Activated T-cell treated with anti-CD3 and anti-CD28 coated beads, Interleukin-2, amount 50 U/mL, for 1 hour (primary cell): ENCODE measurements around the gene BLTP2.
"Not testable (repeated sequence)": the region's sequence is repeated elsewhere in the genome, so short reads cannot be mapped to it uniquely, and the experiment has no call there.

Source experiments
- DNase-seq: peaks from one replicate; pipeline ENCODE4 v3.0.0-alpha.2; 2020

The BLTP2 gene

DNA sequence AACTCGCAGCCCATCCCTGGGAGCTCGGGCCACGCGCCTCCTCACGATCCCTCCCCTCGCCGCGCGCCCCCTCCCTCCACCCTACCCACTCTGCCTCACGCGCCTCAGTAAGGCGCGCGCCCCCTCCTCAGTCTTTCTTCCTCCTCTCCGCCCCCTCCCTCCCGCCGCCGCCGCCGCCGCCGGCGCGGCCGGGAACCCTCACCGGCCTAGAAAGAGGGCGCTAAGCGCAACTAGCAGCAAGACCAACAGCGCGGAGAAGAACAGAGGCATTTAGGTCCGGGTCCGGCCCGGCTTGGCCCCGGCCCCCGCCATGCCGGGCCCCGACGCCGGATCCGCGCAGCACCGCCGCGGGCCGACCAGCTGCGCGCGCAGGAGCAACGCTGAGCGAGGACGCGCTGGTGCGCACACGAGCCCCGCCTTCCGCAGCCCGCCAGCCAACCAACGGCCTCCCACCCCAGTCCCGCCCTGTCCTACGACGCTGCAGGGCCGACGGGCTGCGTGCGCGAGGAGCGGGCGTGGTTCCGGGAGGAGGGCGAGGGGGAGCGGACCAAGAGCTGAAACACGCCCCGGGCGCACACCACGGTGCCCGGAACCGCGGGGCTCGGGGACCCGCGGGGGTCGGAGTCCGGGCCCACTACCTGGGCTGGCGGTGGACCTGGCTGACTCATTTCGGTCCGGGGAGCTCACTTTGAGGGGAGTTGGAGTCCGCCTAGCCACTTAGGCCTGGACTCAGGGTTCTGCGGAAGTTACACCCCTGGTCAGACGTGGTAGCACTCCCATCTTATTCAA, at the start of gene BLTP2:
Gene BLTP2, minus strand, starts transcription at position 372 of the 789 bp plus-strand sequence. Its CDS starts 102 bp downstream, at position 270.
- peak; percentile 95 for DNase-seq

DNA sequence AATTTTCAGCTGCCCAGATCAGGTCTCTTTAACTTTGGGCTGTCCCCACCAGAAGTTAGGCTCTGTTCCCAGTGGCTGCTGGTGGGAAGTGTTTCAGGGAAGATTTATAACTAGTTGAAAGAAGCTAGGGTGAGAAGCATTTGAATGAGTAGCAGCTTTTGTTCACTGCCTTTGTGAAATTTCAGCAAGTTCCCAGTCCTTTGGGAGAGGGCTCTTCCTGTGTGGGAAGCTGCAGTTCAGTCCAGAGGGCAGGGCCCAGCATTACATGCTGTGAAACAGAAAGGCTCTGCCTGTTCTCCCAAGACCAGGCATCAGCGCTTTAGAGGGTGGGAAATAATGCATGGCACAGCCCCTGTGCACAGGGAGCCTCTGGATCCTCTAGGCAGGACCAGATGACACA, 48.9 kb upstream of the BLTP2 start:
- DNase-seq: no peak

DNA sequence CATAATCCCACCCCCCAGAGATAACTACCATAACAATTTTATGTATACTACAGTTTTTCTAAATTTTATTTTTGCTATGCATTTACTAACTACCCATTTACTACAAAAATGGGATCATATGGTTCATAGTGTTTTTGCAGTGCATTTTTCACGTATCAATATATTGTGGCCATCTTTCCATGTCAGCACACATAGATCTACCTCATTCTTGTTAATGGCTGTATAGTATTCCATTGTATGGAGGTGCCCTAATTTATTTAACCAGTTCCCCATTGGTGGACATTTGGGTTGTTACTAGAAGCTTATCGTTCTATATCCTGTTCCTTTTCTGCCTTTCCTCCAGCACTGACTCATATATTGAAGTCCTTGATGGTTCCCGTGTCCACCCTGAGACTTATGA, 44.1 kb upstream of the BLTP2 start:
- DNase-seq: no peak

DNA sequence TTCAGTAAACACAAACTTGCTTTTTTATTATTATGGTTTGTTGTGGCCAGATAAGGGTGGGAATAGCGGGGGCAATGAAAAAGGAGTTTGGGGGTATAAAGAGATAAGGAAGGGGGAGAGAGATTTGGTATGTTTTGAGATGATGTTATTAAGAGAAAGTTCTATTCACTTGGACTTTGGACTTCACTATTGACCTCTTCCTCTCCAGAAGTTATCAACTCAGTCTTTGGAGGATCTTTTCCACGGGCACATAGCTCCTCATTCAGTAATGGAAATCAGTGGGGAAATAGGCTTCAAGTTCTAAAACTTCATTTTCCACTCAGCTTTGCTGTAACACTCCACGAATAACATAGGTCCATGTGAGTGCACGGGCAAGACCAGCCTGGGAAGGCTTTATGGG, 43.5 kb upstream of the BLTP2 start:
- no peak for DNase-seq

DNA sequence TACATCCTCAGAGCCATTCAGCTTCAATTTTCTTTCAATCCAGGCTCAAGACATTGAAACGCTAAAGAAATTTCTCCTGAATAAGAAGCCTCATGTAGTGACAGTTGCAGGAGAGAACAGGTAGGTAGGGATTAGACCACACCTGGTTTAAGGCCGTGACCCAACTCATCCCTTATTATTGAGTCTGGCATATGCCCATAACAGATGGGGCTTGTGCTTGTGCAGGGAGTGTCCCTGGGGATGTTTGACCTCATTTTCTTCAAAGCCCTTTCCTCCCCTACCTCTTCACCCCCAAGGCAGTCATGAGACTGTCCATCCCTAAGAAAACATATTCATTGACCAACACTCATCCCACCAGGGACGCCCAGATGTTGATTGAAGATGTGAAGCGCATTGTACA, 41.3 kb upstream of the BLTP2 start:
- no peak for DNase-seq

DNA sequence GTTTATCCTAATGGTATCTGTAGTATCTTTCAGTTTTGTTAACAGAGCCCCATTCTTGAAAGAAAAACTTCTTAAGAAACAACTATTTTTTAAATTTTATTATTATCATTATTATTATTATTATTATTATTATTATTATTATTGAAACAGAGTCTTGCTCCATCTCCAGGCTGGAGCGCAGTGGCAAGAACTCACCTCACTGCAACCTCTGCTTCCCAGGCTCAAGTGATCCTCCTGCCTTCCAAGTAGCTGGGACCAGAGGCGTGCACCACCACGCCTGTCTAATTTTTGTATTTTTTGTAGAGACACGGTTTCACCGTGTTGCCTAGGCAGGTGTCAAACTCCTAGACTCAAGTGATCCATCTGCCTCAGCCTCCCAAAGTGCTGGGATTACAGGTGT, 40.4 kb upstream of the BLTP2 start:
- DNase-seq: peak; percentile 13

DNA sequence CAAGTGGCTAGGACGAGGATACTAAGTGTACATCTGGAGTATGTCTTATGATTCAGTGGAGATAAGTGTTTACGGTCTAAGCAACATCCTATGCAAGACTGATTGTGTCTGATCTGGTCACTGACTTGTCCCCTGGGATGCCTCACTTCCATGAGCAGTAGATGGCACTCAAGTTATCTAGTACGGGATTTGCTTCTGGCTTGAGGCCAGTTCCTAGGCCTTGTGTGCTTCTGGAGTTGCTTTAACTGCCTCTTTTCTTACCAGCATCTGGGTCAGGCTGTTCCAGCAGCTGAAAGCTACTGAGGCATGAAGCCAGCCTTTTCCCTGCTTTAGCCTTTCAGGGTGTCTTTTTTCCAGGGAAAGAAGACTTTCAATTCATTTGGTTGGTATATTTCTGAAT, 40.0 kb upstream of the BLTP2 start:
- no peak for DNase-seq

DNA sequence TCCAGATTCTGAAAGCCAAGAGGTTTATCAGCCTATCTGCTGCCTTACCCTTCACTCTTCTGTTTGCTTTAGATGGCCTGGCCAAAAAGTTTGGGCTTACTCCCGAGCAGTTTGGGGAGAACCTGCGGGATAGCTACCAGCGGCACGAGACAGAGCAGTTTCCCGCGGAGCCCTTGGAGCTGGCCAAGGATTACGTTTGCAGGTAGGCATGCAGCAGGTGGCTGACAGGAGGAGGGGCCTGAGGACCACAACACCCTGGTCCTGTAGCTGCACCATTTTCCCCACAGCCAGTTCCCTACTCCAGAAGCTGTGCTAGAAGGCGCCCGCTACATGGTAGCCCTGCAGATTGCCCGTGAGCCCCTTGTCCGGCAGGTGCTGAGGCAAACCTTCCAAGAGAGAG, 37.7 kb upstream of the BLTP2 start:
- DNase-seq: peak; percentile 12

DNA sequence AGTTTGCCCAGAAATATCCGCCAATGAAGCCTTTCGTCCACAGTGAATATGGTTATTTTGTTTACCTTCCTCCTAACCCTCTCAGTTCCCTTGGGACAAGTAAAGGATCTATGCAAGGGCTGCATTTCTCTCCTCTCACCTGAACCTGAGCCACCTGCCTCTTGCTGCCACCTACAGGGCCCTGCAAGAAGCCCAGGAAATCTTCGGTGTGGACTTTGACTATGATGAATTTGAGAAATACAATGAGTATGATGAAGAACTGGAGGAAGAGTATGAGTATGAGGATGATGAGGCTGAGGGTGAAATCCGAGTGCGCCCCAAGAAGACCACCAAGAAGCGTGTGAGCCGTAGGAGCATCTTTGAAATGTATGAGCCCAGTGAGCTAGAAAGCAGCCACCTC, 31.0 kb upstream of the BLTP2 start:
- peak; percentile 16 for DNase-seq

DNA sequence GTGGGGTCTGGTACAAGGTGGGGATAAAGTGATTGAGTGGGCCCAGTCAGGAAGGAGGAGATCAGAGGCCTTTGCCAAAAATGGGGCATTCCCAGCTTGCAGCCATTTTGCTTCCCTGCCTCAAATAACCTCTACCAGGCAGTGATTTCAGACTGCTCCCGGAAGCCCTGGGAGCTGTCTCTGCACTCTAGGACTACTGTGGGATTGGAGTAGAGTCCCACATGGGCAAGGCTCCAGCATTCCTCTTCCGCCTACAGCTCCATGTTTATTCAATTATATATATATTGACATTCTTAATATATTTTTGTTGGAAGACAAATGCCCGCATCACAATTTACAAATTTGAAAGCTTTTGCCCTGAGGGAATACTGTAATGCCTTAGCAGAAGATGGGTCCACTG, 30.5 kb upstream of the BLTP2 start:
- peak; percentile 12 for DNase-seq

DNA sequence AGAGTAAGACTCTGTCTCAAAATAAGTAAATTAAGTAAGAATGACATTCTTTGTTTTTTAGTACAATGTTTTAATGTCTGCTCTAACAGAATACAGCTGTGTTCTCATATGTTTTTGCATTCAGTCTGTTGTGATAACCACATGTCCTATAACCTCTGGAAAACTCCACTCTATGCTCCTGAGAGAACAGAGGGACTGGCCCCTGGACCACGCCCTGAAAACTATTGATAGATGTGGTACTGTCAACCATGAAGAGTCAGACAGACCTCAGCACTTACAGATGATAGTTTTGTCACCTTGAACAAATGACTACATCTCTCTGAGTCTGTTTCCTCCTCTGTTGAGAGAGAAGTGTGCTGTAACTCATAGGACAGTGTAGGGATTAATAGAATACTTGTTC, 25.0 kb upstream of the BLTP2 start:
- DNase-seq: no peak

DNA sequence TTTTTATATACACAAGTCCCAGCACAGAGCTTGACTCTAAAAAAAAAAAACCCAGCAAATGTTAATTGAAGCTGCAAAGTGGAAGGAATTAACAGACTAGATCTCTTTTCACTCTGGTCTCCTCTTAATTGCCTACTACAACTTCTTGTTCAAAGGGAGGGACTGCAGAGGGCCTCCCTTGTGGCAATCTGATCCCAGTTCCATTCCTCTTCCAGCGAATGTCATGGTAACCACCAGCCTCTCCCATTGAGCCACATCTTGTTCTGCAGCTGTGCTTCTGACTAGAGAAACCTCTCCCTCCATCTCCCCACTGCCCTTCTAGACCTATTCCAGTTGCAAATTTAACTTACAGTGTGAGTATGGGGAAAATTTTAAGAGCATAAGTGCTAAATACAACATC, 22.9 kb upstream of the BLTP2 start:
- DNase-seq: no peak

DNA sequence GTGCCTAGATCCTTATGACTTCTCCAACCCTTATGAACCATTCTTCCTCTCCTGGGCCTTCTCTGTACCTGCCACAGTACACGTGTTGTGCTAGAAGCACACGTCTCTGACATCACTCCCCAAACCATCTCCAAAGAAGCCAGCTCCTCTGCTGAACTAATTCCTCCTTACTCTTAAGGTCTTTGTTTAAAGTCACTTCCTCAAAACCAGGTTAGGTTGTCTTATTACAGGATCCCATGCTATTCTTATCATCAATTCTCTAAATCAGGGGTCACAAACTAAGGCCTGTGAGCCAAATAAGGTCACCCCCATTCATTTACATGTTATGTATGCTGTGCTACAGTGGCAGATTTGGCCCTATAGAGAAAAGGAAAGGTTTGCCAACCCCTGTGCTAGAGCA, 21.0 kb upstream of the BLTP2 start:
- DNase-seq: no peak

DNA sequence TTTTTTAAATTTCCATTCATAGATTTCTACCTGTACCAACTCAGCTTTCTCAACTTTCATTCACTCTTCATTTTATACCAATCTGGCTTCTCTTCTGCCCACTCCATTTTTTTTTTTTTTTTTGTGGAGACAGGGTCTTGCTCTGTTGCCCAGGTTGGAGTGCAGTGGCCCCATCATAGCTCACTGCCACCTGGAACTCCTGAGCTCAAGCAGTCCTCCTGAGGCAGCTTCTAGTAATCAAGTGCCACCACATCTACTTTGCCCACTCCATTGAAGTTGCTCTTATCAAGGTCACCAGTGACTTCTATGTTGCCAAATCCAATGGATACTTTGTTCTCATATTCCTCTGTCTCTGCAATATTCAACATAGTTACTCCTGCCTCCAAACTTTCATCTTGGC, 18.8 kb upstream of the BLTP2 start:
- no peak for DNase-seq

DNA sequence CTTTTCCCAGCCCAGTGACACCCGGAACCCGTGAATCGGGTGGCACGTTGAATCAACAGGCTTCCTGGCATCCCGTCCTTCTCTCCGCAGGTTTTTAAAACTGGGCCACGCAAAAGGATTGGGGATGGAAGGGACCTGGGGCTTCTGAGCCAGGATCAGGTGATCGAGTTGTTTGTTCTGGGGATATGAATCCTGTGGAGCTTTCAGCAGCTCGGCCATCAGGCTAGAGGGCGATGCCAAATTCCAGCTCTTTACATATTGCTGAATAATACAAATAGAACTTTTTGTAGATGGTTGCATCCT, 17.5 kb upstream of the BLTP2 start:
- DNase-seq: no peak

DNA sequence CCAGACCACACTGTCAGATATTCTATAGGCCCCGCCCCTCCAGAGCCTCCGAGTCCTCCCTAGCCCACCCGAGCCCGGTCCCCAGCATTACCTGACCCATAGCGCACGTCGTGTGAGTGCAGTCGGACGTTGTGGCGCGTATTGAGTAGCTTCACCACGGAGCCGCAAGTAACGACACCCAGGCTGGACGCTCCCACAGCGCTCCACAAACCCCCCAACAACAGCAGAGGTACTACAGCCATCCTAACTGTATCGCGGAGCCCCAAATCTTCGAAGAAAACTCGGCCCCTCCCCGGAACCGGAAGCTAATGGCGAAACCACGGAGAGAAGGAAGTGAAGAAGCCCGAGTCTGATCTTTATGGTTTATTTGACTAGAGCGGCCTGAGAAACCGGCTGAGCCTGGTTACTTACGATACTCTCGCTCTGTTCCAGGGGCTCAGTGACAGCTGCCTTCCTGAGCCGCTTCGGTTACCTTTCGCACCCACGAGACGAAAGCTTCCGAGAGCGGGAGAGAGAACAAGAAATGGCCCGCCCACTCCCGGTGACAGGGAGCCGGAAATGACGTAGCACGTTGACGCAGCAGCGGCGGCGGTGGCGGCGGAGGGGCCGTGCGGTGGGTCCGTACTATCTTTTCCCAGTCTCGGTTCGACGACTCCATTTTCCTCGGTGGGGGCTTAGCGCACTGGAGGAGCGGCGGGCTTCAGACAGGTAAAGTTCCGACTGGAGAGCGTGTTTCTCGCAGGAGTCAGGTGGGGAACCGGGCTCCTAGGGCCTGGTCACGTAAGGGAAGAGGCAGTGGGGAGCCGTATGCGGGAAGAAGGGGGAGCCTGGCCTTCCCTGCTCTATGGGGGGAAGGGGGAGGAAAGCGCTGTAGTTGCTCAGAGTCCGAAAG, 16.9 kb upstream of the BLTP2 start, which contains the start of the genes SDF2 and SUPT6H:
Gene SDF2, minus strand, starts transcription at position 272 of the 892 bp plus-strand sequence. Its CDS starts 30 bp downstream, at position 242.
Gene SUPT6H, plus strand, starts transcription at position 571 of the 892 bp plus-strand sequence. CDS start 11,197 bp downstream, outside the sequence.
- DNase-seq: peak; percentile 96

DNA sequence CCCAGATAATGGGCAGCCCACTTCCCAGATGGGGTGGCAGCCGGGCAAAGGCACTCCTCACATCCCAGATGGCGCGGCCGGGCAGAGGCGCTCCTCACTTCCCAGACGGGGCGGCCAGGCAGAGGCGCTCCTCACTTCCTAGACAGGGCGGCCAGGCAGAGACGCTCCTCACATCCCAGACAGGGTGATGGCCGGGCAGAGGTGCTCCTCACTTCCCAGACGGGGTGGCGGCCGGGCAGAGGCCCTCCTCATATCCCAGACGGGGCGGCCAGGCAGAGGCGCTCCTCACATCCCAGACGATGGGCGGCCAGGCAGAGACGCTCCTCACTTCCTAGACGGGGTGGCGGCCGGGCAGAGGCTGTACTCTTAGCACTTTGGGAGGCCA, 14.5 kb upstream of the BLTP2 start:
- not testable (repeated sequence) for DNase-seq

DNA sequence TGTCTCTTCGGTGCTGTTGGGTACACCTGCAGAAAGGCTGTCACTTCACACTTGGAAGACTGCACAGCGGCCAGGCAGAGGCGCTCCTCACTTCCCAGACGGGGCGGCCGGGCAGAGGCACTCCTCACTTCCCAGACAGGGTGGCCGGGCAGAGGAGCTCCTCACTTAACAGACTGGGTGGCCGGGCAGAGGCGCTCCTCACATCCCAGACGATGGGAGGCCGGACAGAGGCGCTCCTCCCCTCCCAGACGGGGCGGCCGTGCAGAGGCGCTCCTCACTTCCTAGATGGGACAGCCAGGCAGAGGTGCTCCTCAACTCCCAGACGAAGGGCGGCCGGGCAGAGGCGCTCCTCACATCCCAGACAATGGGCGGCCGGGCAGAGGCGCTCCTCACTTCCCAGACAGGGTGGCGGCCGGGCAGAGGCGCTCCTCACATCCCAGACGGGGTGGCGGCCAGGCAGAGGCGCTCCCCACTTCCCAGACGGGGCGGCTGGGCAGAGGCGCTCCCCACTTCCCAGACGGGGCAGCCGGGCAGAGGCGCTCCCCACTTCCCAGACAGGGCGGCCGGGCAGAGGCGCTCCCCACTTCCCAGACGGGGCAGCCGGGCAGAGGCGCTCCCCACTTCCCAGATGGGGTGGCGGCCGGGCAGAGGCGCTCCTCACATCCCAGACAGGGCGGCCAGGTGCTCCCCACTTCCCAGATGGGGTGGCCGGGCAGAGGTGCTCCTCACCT, 14.0 kb upstream of the BLTP2 start:
- DNase-seq: not testable (repeated sequence)

DNA sequence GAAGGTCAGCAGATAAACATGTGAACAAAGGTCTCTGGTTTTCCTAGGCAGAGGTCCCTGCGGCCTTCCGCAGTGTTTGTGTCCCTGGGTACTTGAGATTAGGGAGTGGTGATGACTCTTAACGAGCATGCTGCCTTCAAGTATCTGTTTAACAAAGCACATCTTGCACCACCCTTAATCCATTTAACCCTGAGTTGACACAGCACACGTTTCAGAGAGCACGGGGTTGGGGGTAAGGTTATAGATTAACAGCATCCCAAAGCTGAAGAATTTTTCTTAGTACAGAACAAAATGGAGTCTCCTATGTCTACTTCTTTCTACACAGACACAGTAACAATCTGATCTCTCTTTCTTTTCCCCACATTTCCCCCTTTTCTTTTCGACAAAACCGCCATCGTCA, 13.4 kb upstream of the BLTP2 start:
- DNase-seq: not testable (repeated sequence)

DNA sequence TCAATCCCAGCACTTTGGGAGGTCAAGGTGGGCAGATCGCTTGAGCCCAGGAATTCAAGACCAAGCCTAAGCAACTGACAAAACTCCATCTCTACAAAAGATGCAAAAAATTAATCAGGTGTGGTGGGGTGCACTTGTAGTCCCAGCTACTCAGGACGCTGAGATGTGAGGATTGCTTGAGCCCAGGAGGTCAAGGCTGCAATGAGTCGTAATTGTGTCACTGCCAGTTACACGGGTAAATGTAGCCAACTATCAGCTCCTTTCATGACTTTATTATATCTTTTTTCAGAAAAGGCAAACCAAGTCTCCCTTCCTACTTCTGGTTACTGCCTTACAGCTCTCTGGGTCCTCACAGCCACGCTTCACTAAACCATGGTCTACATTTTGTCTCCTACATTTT, 12.8 kb upstream of the BLTP2 start:
- DNase-seq: no peak

DNA sequence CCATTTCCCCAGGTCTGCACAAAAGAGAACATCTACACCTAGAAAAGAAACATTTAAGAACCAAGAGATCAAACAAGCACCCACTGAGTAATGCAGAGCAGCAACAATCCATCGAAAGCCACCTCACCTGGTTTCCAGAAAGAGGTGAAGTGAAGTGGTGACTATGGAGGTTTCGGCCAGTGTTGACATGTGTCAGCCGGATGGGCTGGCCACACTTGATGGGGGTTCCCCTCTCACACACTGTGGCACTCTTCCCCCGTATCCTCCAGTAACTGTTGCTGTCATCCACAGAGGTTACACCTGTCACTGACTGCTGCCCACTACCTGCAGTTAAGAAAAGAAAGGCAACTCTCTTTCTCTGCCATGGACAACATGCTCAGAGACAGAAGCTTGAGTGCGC, 10.2 kb upstream of the BLTP2 start:
- DNase-seq: no peak

DNA sequence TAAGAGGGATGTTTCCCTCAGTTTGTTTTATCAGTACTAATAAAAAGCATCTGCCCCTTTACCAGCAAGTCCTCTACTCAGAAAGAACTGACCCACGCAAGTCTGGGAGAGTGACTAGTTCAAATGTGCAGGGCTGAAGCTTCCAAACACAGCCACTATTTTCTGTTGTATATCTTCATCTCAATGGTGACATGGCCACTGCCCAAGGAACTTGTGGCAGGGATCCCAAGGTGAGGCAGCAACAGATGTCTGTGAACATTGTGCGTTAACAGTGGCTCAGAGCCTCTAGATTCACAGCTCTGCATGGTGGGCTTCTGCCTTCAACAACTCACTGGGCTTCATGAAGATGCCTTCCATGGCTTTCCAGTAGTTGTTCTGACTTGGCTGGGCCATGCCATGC, 3.7 kb upstream of the BLTP2 start:
- DNase-seq: no peak

DNA sequence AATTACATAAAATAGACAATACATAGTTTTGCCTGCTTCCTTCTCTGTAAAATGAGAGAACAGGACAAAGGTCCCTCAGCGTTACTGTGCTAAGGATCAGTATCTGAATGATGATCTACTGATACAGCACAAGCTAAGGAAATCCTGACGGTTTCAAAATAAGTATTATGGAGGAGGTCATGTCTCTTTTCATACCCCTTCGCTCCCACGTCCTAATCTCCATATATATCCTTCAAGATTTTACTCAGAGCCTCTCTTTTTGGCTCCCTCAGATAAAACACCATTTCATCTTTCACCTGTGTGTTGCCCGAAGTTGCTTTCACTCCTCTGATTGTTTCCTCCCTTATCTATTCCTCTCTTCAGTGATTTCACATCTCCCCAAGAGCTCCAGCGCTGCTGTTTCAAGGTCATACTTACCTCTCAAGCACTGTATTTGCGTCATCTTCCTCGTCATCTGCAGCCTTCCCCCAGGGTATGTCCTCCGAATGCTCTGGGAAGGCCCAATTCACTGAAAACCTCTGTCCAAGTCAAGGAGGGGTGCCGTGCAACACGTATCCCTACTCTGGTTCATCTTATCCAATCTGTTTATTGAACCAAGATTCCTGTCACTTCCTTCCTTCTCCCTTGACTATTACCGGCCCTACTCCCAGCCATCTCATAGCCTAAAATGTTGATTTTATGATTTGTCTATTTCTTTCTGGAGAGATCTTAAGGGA, 1.2 kb upstream of the BLTP2 start:
- no peak for DNase-seq
